B cell (primary cell): ENCODE measurements around the gene CARHSP1. TPM values are rescaled to one million over a fixed set of nuclear protein-coding genes. Genes with fewer than 3 reads are reported as not detected.

Source experiments
- ATAC-seq: fragments of 200-7000 bp; cut with Tn5 transposase; one replicate; pipeline ENCODE4 v1.10.0; 2021; ENCODE audit warnings: low read depth, mild to moderate bottlenecking, moderate number of reproducible peaks, moderate library complexity
- CTCF ChIA-PET: fragments of 350-600 bp; sonication (Branson Sonifier 250); formaldehyde crosslinking; loops from one replicate; lab custom pipeline; 2021; ENCODE audit warnings: antibody characterized with exemption, inconsistent platforms; lab: Charles Lee
- POLR2A ChIA-PET: fragments of 350-600 bp; sonication (Branson Sonifier 250); formaldehyde crosslinking; loops from one replicate; lab custom pipeline; 2021; ENCODE audit warnings: antibody characterized with exemption; lab: Charles Lee
- DNase-seq: peaks from one replicate; pipeline ENCODE4 v3.0.0; 2013
- H2AFZ ChIP-seq: 2 replicates; pipeline ENCODE4 v1.6.1; 2012; ENCODE audit warnings: mild to moderate bottlenecking, low read depth, low read length; ENCODE audit not compliant: insufficient read depth, poor library complexity, severe bottlenecking
- H3K27ac ChIP-seq, 2 donors: 1 replicate in 1 of 2; 2 replicates in 1 of 2; pipeline ENCODE4 v1.5.1; 2012 to 2013; ENCODE audit warnings: low read length in 2 of 2, mild to moderate bottlenecking in 2 of 2, moderate library complexity in 1 of 2
- H3K27me3 ChIP-seq, 4 experiments: fragments of 200-600 bp in 1 of 4; sonication (generic) in 1 of 4; replicated peaks in 1 of 4; 1 replicate in 2 of 4; 2 replicates in 2 of 4; pipeline versions ENCODE4 v1.6.1 to v1.7.0; 2013 to 2016; ENCODE audit warnings: low read length in 3 of 4, mild to moderate bottlenecking in 2 of 4, mixed read lengths in 1 of 4, moderate library complexity in 1 of 4; ENCODE audit not compliant: insufficient read depth in 4 of 4, control insufficient read depth in 3 of 4; ENCODE audit errors: control extremely low read depth in 1 of 4
- H3K36me3 ChIP-seq, 2 experiments: replicated peaks in 1 of 2; 1 replicate in 1 of 2; 2 replicates in 1 of 2; pipeline versions ENCODE4 v1.6.1 to v1.7.1; 2013; ENCODE audit warnings: low read length in 1 of 2; ENCODE audit not compliant: insufficient read depth in 2 of 2, control insufficient read depth in 1 of 2; ENCODE audit errors: control extremely low read depth in 1 of 2, extremely low read depth in 1 of 2
- H3K4me1 ChIP-seq, 2 donors: fragments of 200-600 bp in 1 of 2; sonication (generic) in 1 of 2; 1 replicate in 1 of 2; 2 replicates in 1 of 2; pipeline versions ENCODE4 v1.5.1 to v1.6.1; 2013 to 2017; ENCODE audit warnings: low read length in 2 of 2; ENCODE audit not compliant: control insufficient read depth in 2 of 2, insufficient read depth in 2 of 2
- H3K4me2 ChIP-seq: replicated peaks from 2 replicates; pipeline ENCODE3; 2012; ENCODE audit warnings: mild to moderate bottlenecking, low read depth, low read length; ENCODE audit not compliant: poor library complexity, severe bottlenecking
- H3K4me3 ChIP-seq, 5 experiments: fragments of 200-600 bp in 1 of 5; sonication (generic) in 1 of 5; 1 replicate in 3 of 5; 2 replicates in 2 of 5; pipeline versions ENCODE4 v1.5.1 to v1.7.0; 2011 to 2016; ENCODE audit warnings: low read length in 4 of 5, mild to moderate bottlenecking in 4 of 5, low read depth in 2 of 5, control low read depth in 1 of 5, moderate library complexity in 1 of 5; ENCODE audit not compliant: insufficient read depth in 1 of 5; ENCODE audit errors: control extremely low read depth in 1 of 5, extremely low read depth in 1 of 5
- H3K79me2 ChIP-seq: fragments of 200-600 bp; sonication (generic); one replicate; pipeline ENCODE4 v1.6.0; 2016; ENCODE audit warnings: low read length; ENCODE audit not compliant: control insufficient read depth, insufficient read depth
- H3K9ac ChIP-seq: fragments of 200-600 bp; sonication (generic); 2 replicates; pipeline ENCODE4 v1.6.1; 2017; ENCODE audit warnings: mild to moderate bottlenecking, low read length, moderate library complexity
- H3K9me3 ChIP-seq, 3 donors: one replicate each; pipeline versions ENCODE4 v1.6.1 to v1.7.1; 2013; ENCODE audit warnings: low read length in 2 of 3; ENCODE audit not compliant: control insufficient read depth in 2 of 3, insufficient read depth in 1 of 3; ENCODE audit errors: control extremely low read depth in 1 of 3
- H4K20me1 ChIP-seq: 2 replicates; pipeline ENCODE4 v1.6.0; 2012; ENCODE audit warnings: mild to moderate bottlenecking, low read length; ENCODE audit not compliant: insufficient read depth, control insufficient read depth, poor library complexity, severe bottlenecking
- H3K27ac Mint-ChIP-seq: one replicate; pipeline ENCODE4 v1.8.0; 2021; ENCODE audit warnings: mixed read lengths
- H3K27me3 Mint-ChIP-seq: one replicate; pipeline ENCODE4 v1.8.0; 2021; ENCODE audit warnings: mixed read lengths
- H3K4me1 Mint-ChIP-seq: one replicate; pipeline ENCODE4 v1.8.0; 2021; ENCODE audit warnings: mixed read lengths
- H3K4me3 Mint-ChIP-seq: one replicate; pipeline ENCODE4 v1.8.0; 2021; ENCODE audit warnings: mixed read lengths
- H3K9me3 Mint-ChIP-seq: one replicate; pipeline ENCODE4 v1.8.0; 2022; ENCODE audit warnings: mixed read lengths; ENCODE audit not compliant: insufficient read depth
- CTCF ChIP-seq: fragments of 200-600 bp; IDR thresholded peaks from one replicate; pipeline ENCODE4 v1.8.0; 2022; ENCODE audit warnings: antibody characterized with exemption, mild to moderate bottlenecking
- EZH2 ChIP-seq: IDR thresholded peaks from 2 replicates; pipeline ENCODE4 v1.6.1; 2012; ENCODE audit warnings: borderline replicate concordance, low read depth, mild to moderate bottlenecking, moderate library complexity, low read length; ENCODE audit not compliant: insufficient read depth, poor library complexity, severe bottlenecking
- WGBS: methylation state at CpG from one replicate; pipeline ENCODE4 v1.1.5; 2013; ENCODE audit warnings: missing lambda C conversion rate; ENCODE audit not compliant: insufficient coverage; 5-methylcytosine and 5-hydroxymethylcytosine counted together
- intact Hi-C: fragments of 100-400 bp; cut with micrococcal nuclease; formaldehyde crosslinking; loops from one replicate; pipeline ENCODE4 v1.10.0; 2022
- polyA plus RNA-seq: library from polyadenylated mRNA; depleted of rRNA; stranded (reverse); fragments of >200 nt; gene quantifications from 2 replicates; pipeline ENCODE4 v1.2.3, GENCODE V29; 2012
- total RNA-seq, 2 donors: library from RNA; stranded (reverse); fragments of 120-200 nt in 1 of 2; gene quantifications; 1 replicate in 1 of 2; 2 replicates in 1 of 2; pipeline versions ENCODE4 v1.2.3 to v1.2.4, GENCODE V29; 2013 to 2022

Gene CARHSP1
- total and polyA plus RNA-seq, 2 donors (not counting 1 experiment from before 2014, with no cell fraction given), result 26.5 to 63.1 TPM

- TF ChIP-seq CTCF (no peak), EZH2 (no peak)
- no peaks in the 10 kb centered on the region for H3K9me3 ChIP-seq
- CTCF ChIA-PET, result no interaction called here
- H3K79me2 ChIP-seq, result peaks cover 22% of the 10 kb centered on the region
- Mint-ChIP-seq H3K4me1 (no peaks in the 10 kb centered on the region), H3K4me3 (no peak overlapping the region), H3K9me3 (no peaks in the 10 kb centered on the region), H3K27me3 (no peaks in the 10 kb centered on the region), H3K27ac (no peak overlapping the region)
- DNase-seq, result no peak
- ATAC-seq, result no peak
- intact Hi-C loops, result no loop called here
- H2AFZ ChIP-seq, result no peak overlapping the region
- H3K4me3 ChIP-seq, result no peak overlapping the region
- no peak overlapping the region for H3K27ac ChIP-seq
- H4K20me1 ChIP-seq, result peaks cover 5% of the 10 kb centered on the region
- POLR2A ChIA-PET, result no interaction called here
- H3K9ac ChIP-seq, result no peak overlapping the region
- peaks cover 0 to 83% of the 10 kb centered on the region in 2 experiments for H3K36me3 ChIP-seq
- H3K4me2 ChIP-seq, result no peak overlapping the region
- no peaks in the 10 kb centered on the region for H3K4me1 ChIP-seq
- 100% methylated on average over 2 of the region's 3 CpGs for WGBS
- no peaks in the 10 kb centered on the region for H3K27me3 ChIP-seq
Measured at GRCh38 chr16:8808009-8808408, 60.8 kb downstream of the CARHSP1 start.

GRCh38 chr16:8807189-8807588 is 61.6 kb downstream of the CARHSP1 start:
- no peak for ATAC-seq
- 100% methylated on average over 4 of the region's 5 CpGs for WGBS
- Histone ChIP-seq H3K9ac (no peak overlapping the region), H3K9me3 (no peaks in the 10 kb centered on the region), H3K36me3 (peaks cover 0 to 82% of the 10 kb centered on the region in 2 experiments), H3K27ac (no peak overlapping the region), H3K4me2 (no peak overlapping the region), H4K20me1 (peaks cover 5% of the 10 kb centered on the region), H3K4me1 (no peaks in the 10 kb centered on the region), H3K27me3 (no peaks in the 10 kb centered on the region), H3K79me2 (peaks cover 31% of the 10 kb centered on the region), H3K4me3 (no peak overlapping the region), H2AFZ (no peak overlapping the region)
- Mint-ChIP-seq H3K27me3 (no peaks in the 10 kb centered on the region), H3K9me3 (no peaks in the 10 kb centered on the region), H3K4me1 (no peaks in the 10 kb centered on the region), H3K4me3 (no peak overlapping the region), H3K27ac (no peak overlapping the region)
- no peak for TF ChIP-seq EZH2
- no peak for TF ChIP-seq CTCF
- intact Hi-C loops, result no loop called here
- POLR2A ChIA-PET, result no interaction called here
- CTCF ChIA-PET, result no interaction called here
- DNase-seq, result no peak
